A673 (cell line): Measurements from ENCODE around the gene KIFC3.

ENCODE experiments used
- EZH2 ChIP-seq: fragments of 200-600 bp; sonication (generic); IDR thresholded peaks from 2 replicates; pipeline ENCODE4 v1.6.1; 2017; ENCODE audit warnings: borderline replicate concordance, low read depth, mild to moderate bottlenecking, mixed read lengths, antibody characterized with exemption, low read length; ENCODE audit not compliant: poor library complexity, severe bottlenecking
- TF ChIP-seq, protein P1 (sequence below): fragments of 300-800, 200-600 bp; sonication (generic); conservative IDR thresholded peaks from 2 replicates; pipeline ENCODE4 v1.5.1; 2017; ENCODE audit warnings: low read depth, mild to moderate bottlenecking, antibody characterized with exemption, low read length, moderate library complexity, mixed read lengths

DNA sequence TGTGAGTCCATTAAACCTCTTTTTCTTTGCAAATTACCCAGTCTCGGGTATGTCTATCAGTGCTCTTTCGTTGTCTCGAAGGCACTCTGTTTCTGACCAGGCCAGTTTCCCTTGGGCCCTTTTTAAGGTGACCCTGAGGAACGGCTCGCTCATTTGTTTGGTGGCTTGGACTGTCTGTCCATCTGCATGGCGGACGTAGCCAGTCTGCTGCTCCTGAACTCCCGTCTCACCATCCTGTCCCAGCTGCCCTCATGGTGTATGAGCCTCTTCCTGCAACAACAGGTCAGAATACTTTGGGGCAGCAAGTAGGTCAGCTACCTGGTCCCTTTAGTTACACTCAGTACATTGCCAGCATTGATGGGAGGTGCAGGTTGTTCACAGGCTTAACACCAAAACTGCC is 88.7 kb downstream of the KIFC3 start:
- TF ChIP-seq, protein P1, sequence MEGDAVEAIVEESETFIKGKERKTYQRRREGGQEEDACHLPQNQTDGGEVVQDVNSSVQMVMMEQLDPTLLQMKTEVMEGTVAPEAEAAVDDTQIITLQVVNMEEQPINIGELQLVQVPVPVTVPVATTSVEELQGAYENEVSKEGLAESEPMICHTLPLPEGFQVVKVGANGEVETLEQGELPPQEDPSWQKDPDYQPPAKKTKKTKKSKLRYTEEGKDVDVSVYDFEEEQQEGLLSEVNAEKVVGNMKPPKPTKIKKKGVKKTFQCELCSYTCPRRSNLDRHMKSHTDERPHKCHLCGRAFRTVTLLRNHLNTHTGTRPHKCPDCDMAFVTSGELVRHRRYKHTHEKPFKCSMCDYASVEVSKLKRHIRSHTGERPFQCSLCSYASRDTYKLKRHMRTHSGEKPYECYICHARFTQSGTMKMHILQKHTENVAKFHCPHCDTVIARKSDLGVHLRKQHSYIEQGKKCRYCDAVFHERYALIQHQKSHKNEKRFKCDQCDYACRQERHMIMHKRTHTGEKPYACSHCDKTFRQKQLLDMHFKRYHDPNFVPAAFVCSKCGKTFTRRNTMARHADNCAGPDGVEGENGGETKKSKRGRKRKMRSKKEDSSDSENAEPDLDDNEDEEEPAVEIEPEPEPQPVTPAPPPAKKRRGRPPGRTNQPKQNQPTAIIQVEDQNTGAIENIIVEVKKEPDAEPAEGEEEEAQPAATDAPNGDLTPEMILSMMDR, result no peak
- no peak for TF ChIP-seq EZH2
